ENCODE data around the gene POMT1.
"Not testable (repeated sequence)": the region's sequence is repeated elsewhere in the genome, so short reads cannot be mapped to it uniquely, and the experiment has no call there.

The POMT1 gene

DNA sequence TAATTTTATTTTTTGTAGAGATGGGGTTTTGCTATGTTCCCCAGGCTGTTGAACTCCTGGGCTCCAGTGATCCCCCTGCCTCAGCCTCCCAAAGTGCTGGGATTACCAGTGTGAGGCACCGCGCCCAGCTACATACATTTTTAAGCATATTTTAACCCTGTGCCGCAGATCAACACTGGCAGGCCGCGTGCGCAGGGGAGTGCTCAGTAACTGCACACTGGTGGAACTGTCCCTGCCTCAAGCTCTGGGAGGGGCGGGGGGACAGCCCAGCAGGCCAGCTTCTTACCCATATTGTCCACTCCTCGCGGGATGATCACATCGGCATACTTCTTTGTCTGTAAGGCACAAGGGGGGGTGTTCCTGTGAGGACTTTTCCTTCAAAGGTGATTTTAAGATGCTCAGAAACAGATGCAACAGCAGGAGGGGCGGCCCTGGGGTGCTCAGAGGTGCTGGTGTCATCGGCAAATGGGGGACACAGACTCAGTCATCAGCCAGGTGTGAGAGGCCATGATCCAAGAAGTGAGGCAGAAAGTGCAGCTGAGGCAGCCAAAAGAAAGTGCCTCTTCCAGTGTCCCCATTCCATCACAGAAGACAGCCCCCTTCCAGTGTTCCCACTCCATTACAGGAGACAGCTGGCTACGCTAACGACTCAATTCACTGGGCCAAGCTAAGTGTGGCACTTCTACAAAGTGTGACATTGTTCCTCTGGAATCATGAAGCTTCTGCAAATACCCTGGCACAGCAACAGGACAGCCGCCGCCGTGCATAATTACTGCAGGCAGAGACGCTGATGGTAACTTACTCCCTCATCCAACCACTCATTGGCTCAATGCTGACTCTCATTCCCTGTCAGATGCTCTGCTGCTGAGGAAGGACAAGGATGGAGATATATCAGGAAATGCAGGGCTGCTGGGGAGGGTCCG is 23.2 kb downstream of the POMT1 start:
- DNase-seq, result no peak

DNA sequence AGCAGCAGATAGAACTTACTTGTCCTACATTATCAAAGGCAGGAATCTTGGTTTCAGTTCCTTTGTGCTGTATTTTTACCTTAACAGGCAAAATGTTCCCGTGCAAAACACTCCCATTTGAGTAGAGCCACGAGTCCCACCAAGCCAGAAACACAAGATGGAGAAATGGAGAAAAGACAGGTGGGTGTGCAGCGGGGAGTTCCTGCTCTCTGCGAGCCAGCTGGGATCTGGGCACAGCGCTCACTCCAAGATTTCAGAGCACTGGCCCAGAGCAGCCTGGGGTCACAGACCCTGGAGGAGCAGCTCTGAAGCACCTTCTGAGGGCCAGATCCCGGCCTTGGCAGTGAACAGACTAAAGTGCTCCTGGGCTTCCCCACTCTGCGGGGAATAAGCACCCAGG is 25.5 kb downstream of the POMT1 start:
- DNase-seq, result no peak

GRCh38 chr9:131528886-131529505 is 26.3 kb downstream of the POMT1 start:
- no peak for DNase-seq

DNA sequence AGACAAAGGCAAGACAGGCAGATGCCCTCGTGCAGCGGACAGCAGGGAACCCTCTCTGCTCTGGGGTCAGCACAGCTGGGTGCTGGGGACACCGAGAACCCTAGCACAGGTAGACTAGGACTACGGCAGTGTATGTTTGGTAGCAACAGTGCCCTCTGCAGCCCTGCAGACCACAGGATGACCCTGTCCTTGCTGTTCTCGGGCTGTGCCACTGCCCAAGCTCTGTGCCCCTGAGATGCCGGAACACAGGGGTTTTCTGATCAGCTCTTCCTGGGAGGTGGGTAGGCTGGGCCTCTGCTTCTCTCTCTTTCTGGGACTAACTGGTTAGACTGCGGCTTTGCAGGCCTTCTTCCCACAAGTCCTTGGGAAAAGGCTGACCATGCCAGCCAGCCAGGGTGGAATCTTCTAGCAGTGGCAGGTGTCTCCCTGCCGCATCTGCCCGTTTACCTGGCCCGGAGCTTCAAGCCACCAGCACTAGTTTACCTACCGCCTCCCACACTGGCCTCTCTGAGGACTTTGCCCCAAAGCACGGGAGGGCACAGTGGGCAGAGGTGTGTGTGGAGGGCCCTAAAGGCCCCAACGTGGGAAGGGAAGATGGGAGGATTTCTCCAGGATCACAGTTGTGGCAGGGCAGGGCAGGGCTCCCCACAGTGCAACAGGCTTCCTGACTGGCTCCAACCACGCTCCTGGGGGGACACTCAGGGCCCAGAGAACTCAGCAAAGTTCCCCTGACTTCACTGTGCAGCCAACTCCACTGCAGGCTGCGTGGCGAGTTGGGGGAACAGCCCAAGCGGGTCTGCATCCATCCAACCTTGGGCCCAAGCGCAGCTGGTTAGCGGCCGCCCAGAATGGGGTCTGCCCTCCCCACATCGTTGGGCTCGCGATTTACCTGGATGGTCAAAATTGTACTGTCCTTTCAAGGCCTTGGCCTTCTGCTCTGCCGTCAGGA is 27.2 kb downstream of the POMT1 start:
- no peak for DNase-seq

DNA sequence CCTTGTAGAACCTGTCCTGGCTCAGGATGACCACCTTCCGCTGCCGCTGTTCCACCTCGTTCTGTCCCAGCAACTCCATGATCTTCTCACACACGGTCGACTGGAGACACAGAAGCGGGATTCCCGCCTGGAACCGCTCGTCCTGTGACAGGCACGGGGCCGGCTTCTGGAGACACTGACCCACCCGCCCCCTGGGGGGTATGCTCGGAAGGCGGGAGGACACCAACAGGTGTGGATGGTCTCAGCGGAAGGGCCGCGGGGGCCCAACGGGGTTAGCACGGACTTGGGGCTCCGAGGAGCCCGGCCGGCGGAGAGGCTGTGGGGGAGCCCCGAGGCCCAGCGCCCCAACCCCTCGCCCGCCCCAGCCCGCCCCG is 27.8 kb downstream of the POMT1 start:
- DNase-seq, result no peak

- peak; percentile 74 for DNase-seq
Measured at GRCh38 chr9:131530920-131531832, 28.5 kb downstream of the POMT1 start, which contains the start of gene UCK1. TSS of gene UCK1 (minus strand) at chr9:131531263. CDS start at chr9:131531174, 89 bp downstream.

DNA sequence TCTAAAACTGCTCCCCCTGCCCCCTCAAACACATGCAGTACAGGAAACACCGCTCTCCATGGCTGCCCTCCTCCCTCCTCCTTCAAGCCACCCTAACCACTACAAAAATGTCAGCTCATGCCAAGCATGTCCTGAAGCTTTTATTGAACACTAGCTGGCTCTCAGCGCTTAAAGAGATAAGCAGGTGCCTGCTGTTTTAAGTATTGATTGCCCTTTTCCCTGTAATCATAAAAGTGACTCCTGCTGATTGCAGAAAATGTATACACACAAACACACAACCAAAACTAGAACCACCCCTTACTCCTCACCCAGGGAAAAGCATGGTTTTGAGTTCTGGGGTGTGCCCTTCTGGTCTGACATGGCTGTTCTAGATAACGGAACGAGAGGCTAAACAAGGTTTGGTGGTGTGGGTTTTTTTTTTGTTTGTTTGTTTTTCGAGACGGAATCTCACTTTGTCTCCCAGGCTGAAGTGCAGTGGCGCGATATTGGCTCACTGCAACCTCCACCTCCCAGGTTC is 32.1 kb downstream of the POMT1 start:
- DNase-seq, result no peak

GRCh38 chr9:131537946-131538345 is 35.2 kb downstream of the POMT1 start:
- DNase-seq, result no peak

- DNase-seq, result no peak
Measured at GRCh38 chr9:131539223-131539923, 36.7 kb downstream of the POMT1 start.

- DNase-seq, result no peak
Measured at GRCh38 chr9:131543141-131543540, 40.4 kb downstream of the POMT1 start.

DNA sequence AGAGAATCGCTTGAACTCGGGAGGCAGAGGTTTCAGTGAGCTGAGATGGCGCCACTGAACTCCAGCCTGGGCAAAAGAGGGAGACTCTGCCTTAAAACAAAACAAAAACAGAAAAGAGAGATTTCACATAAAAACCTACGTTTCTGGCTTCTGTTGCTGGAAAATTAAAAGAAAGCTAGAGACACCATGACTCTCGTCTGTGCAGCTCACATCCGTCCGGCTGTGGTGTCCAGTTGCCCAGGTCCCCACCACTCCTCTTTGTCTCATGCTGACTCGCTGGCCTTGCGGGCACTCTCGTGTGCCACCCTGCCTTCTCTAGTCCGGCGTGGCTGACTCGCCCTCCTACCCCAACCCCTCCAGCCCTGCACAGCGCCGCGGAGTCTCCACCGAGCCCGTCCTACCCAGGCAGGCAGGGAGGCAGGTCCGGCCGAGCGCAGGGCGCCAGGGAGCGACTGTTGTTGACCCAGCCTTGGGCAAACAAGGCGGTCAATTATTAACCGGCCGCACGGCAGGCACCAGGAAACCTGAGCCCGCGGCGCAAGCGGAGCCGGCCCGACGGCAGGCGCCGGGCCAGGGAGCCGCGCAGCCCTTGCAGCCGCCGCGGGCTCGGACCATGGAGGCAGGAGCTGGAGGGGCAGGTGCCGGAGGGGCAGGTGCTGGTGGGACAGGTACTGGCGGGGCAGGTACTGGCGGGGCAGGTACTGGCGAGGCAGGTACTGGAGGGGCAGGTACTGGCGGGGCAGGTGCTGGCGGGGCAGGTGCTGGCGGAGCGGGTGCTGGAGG is 42.5 kb downstream of the POMT1 start, which contains the start of gene PRRT1B:
Gene PRRT1B (plus strand): TSS at position 521 of the 783 bp plus-strand sequence. CDS start 93 bp downstream, at position 614.
- DNase-seq, result no peak

- DNase-seq, result no peak
Measured at GRCh38 chr9:131545786-131546335, 43.1 kb downstream of the POMT1 start.

- DNase-seq, result no peak
Measured at GRCh38 chr9:131546336-131547084, 43.8 kb downstream of the POMT1 start.

GRCh38 chr9:131549186-131549585 is 46.5 kb downstream of the POMT1 start:
- DNase-seq, result not testable (repeated sequence)

- DNase-seq, result not testable (repeated sequence)
Measured at GRCh38 chr9:131550465-131550864, 47.7 kb downstream of the POMT1 start.

DNA sequence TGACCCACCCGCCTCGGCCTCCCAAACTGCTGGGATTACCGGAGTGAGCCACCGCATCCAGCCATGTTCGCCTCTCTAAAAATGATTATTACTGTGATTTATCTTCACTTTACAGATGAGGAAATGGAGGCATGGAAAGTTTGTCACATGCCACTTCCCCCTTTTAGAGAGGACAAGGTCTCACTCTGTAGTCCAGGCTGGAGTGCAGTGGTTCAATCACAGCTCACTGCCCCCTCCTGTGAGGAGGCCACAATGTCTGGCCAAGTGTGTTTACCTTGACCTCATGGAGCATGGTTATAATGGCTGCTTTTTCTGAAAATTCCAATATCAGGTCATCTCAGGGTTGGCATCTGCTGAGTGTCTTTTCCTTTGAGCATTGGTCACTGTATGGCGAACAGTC is 49.3 kb downstream of the POMT1 start:
- no peak for DNase-seq

DNA sequence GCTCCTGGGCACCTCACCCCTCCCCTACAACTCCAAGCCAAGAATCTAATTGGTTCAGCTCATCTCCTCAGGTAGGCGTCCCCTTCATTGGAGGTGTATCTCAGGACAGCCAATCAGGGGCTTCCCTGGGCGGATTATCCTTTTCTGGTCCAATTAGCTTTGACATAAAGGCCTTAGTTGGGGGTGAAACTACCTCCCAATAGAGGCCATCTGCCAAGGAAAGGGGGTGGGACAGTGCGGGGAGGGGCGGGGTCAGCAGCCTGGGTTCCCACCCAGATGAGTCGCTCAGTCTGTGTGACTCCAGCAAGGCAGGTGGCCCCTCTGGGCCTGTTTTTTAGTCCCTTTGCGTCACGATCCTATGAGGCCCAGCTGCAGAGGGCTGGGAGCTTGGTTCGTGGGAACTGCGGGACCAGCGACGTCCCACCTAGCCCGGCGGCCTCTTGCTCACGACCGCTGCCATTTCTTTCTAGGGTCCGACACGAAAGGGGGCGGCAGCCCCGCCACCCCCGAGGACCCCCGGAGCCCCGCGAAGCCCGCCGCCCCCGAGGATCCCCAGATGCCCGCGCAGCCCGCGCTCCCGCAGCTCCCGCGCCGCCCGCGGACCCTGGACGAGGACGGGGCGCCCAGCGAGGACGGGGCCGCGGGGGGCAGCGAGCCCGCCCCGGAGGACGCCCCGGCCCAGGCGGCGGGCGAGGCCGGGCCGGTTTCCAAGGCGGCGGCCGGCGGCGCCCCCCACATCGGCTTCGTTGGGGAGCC is 51.5 kb downstream of the POMT1 start:
- no peak for DNase-seq

GRCh38 chr9:131554843-131555351 is 52.2 kb downstream of the POMT1 start:
- no peak for DNase-seq
